Omental fat pad (tissue), 4 donors: ENCODE data around the gene SLC5A2. TPM values are rescaled to one million over a fixed set of nuclear protein-coding genes. Genes with fewer than 3 reads are reported as not detected.

ENCODE experiments used
- ATAC-seq: fragments of 150-250 bp; one replicate; pipeline ENCODE4 v1.9.1; 2016; ENCODE audit warnings: mild to moderate bottlenecking, moderate library complexity; ENCODE audit not compliant: low FRiP score
- DNase-seq: peaks from one replicate; pipeline ENCODE4 v3.0.0-alpha.2; 2019; ENCODE audit warnings: low spot score
- CTCF ChIP-seq, 3 donors: fragments of 450-650 bp; IDR thresholded peaks; one replicate each; pipeline ENCODE4 v1.5.1; 2016 to 2017; ENCODE audit warnings: antibody characterized with exemption in 3 of 3, mild to moderate bottlenecking in 3 of 3, moderate library complexity in 2 of 3
- total RNA-seq, 4 donors: library from RNA; depleted of rRNA; stranded (reverse); fragments of >200 nt; gene quantifications; one replicate each; pipeline ENCODE4 v1.1.0, GENCODE V29; 2016

Gene SLC5A2
- total RNA-seq, 4 donors from 2014 or later = not detected

GRCh38 chr16:31467858-31468257, 15.1 kb upstream of the SLC5A2 start:
- no peak for DNase-seq
- TF ChIP-seq CTCF (IDR thresholded peaks at IDR 0.05) = no peak
- ATAC-seq = no peak

- no peak for ATAC-seq
- no peak for TF ChIP-seq CTCF (IDR thresholded peaks at IDR 0.05)
- DNase-seq = no peak
Observed at GRCh38 chr16:31470615-31471014, 12.3 kb upstream of the SLC5A2 start.

GRCh38 chr16:31471241-31471874, 11.6 kb upstream of the SLC5A2 start:
- no peak for DNase-seq
- no peak for TF ChIP-seq CTCF (IDR thresholded peaks at IDR 0.05)
- ATAC-seq = no peak

- no peak for DNase-seq
- ATAC-seq = peak; percentile 56
- no peak for TF ChIP-seq CTCF (IDR thresholded peaks at IDR 0.05)
Observed at GRCh38 chr16:31471875-31472708, 10.8 kb upstream of the SLC5A2 start, which contains the start of gene TGFB1I1. Gene TGFB1I1, plus strand, starts transcription at chr16:31472152. Its CDS starts 37 bp downstream, at chr16:31472189.

GRCh38 chr16:31472709-31473203, 10.2 kb upstream of the SLC5A2 start:
- no peak for TF ChIP-seq CTCF (IDR thresholded peaks at IDR 0.05)
- ATAC-seq (peak; percentile 82), DNase-seq (peak; percentile 68)

- DNase-seq (no peak), ATAC-seq (no peak)
- TF ChIP-seq CTCF (IDR thresholded peaks at IDR 0.05) = no peak
Observed at GRCh38 chr16:31473264-31473984, 9.5 kb upstream of the SLC5A2 start.
